ENCODE data around the gene AGMO. TPM values are rescaled to one million over a fixed set of nuclear protein-coding genes. Genes with fewer than 3 reads are reported as not detected.

AGMO gene
- total and polyA plus RNA-seq, 7 donors = 0.16 to 0.42 (median 0.36) TPM; not detected in 4

DNA sequence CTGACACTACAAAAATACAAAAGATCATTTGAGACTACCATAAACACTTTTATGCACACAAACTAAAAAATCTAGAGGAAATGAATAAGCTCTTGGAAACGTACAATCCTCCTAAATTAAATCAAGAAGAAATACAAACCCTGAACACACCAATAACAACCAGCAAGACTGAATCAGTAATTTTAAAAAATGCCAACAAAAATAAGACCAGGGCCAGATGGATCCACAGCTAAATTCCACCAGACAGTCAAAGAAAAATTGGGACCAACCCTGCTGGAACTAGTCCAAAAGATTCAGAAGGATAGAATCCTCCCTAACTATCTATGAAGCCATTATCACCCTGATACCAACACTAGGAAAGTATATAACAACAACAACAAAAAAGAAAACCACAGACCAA, 277.4 kb downstream of the AGMO start:
- Histone ChIP-seq H3K27ac (no peak overlapping the region), H3K9me3 (peaks cover 0 to 12% (median 5%) of the 10 kb centered on the region in 4 donors), H3K4me1 (peaks cover 0 to 8% (median 0%) of the 10 kb centered on the region in 4 donors), H3K4me3 (no peak overlapping the region), H3K36me3 (no peaks in the 10 kb centered on the region), H3K27me3 (no peaks in the 10 kb centered on the region)
- 59 to 76% methylated on average over 1 of the region's 1 CpG for WGBS, 2 donors
- no peak for TF ChIP-seq POLR2A (IDR thresholded peaks at IDR 0.05)
- TF ChIP-seq EP300 (IDR thresholded peaks at IDR 0.05) = no peak
- TF ChIP-seq, protein P1, sequence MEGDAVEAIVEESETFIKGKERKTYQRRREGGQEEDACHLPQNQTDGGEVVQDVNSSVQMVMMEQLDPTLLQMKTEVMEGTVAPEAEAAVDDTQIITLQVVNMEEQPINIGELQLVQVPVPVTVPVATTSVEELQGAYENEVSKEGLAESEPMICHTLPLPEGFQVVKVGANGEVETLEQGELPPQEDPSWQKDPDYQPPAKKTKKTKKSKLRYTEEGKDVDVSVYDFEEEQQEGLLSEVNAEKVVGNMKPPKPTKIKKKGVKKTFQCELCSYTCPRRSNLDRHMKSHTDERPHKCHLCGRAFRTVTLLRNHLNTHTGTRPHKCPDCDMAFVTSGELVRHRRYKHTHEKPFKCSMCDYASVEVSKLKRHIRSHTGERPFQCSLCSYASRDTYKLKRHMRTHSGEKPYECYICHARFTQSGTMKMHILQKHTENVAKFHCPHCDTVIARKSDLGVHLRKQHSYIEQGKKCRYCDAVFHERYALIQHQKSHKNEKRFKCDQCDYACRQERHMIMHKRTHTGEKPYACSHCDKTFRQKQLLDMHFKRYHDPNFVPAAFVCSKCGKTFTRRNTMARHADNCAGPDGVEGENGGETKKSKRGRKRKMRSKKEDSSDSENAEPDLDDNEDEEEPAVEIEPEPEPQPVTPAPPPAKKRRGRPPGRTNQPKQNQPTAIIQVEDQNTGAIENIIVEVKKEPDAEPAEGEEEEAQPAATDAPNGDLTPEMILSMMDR (IDR thresholded peaks at IDR 0.05) = no peak
- no peak for TF ChIP-seq POLR2AphosphoS5 (IDR thresholded peaks at IDR 0.05)
- intact Hi-C loops (cut with DNase I) = no loop called here
- DNase-seq = no peak

DNA sequence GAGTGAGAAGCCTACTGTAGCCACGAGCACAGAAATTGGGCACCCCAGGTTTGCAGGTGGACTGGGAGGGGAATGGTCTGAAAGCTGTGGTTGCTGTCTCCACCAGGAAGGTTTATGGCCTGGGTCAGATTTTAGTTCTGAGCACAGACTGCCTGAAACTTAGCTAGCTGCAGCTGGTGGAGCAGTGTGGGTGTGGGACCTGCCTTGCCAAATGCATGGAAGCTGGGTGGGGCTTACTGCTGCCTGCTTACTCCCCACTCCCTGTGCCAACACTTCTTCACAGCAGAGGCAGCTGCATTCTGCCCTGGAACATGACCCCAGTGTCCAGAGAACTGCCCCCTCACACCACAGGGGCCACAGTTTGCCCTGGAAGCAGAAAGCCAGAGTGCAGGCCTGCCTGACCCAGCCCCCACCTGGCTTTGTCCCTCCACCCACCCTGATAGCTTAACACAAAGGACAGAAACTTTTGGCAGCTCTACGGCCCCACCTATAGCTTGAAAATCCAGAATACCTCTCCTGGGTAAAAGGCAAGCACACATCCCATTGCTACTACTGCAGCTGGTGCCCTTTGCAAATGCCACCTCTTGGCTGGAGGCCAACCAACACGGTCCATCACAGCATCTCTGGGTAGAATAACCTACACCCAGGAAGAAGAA, 281.6 kb downstream of the AGMO start:
- no peak overlapping the region for H3K4me3 ChIP-seq
- intact Hi-C loops (cut with DNase I) = no loop called here
- no peaks in the 10 kb centered on the region for H3K36me3 ChIP-seq
- no peaks in the 10 kb centered on the region for H3K27me3 ChIP-seq
- 37 to 73% methylated on average over 3 of the region's 3 CpGs for WGBS, 2 donors
- H3K4me1 ChIP-seq = no peaks in the 10 kb centered on the region
- DNase-seq = no peak
- peaks cover 0 to 20% (median 5%) of the 10 kb centered on the region in 4 donors for H3K9me3 ChIP-seq
- no peak overlapping the region for H3K27ac ChIP-seq
- TF ChIP-seq EP300 (IDR thresholded peaks at IDR 0.05) = no peak
- TF ChIP-seq, protein P1 (IDR thresholded peaks at IDR 0.05) = no peak
- TF ChIP-seq POLR2A (IDR thresholded peaks at IDR 0.05) = no peak
- TF ChIP-seq POLR2AphosphoS5 (IDR thresholded peaks at IDR 0.05) = no peak

DNA sequence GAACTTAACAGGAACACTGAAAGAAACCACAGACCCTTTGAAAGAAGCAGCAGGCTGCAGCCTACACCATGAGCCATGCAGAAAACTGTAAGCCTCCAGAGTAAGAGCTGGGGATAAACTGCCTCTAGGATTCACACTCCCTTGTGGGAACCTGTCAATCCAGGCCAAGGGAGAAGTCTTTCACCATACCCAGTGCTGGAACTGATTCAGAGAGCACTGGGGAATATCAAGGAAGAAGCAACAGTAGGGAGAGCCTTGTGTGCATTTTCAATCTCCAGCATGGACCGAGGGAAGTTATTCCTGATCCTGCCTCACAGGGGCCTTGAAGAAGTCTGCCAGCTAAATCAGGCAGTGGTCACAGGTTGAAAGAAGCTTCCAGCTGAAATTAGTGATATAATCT, 282.2 kb downstream of the AGMO start:
- H3K27me3 ChIP-seq = no peaks in the 10 kb centered on the region
- H3K9me3 ChIP-seq = peaks cover 0 to 20% (median 5%) of the 10 kb centered on the region in 4 donors
- 84 to 88% methylated on average over 1 of the region's 1 CpG for WGBS, 2 donors
- DNase-seq = no peak
- no peaks in the 10 kb centered on the region for H3K4me1 ChIP-seq
- intact Hi-C loops (cut with DNase I) = no loop called here
- no peak overlapping the region for H3K4me3 ChIP-seq
- H3K36me3 ChIP-seq = no peaks in the 10 kb centered on the region
- H3K27ac ChIP-seq = no peak overlapping the region
- TF ChIP-seq POLR2AphosphoS5 (IDR thresholded peaks at IDR 0.05) (no peak), EP300 (IDR thresholded peaks at IDR 0.05) (no peak), POLR2A (IDR thresholded peaks at IDR 0.05) (no peak)
- TF ChIP-seq, protein P1 (IDR thresholded peaks at IDR 0.05) = no peak

DNA sequence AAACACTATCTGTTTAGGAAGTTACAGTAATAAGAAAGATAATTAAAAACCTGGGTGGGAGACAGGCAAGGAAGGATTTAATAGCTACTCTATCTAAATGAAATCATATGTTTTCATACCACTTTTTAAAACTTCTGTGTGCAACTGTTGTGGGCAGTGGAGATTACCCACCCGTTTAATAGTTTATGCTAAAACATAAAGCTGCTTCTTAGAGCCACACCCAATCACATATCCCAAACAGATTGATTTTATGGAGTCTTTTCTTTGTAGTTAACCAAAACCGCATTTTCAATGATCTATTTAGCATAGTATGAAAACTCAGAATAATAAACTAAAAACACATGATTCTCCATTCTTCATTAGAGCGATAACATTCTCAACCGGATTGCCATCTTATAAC, 304.1 kb downstream of the AGMO start:
- Histone ChIP-seq H3K27me3 (no peaks in the 10 kb centered on the region), H3K9me3 (peaks cover 0 to 6% (median 0%) of the 10 kb centered on the region in 4 donors), H3K4me3 (no peak overlapping the region), H3K4me1 (no peaks in the 10 kb centered on the region), H3K36me3 (no peaks in the 10 kb centered on the region), H3K27ac (no peak overlapping the region)
- intact Hi-C loops (cut with DNase I) = no loop called here
- TF ChIP-seq, protein P1 (IDR thresholded peaks at IDR 0.05) = no peak
- TF ChIP-seq POLR2AphosphoS5 (IDR thresholded peaks at IDR 0.05) = no peak
- TF ChIP-seq POLR2A (IDR thresholded peaks at IDR 0.05) = no peak
- no peak for TF ChIP-seq EP300 (IDR thresholded peaks at IDR 0.05)
- no peak for DNase-seq
- 87 to 93% methylated on average over 4 of the region's 4 CpGs for WGBS, 2 donors

DNA sequence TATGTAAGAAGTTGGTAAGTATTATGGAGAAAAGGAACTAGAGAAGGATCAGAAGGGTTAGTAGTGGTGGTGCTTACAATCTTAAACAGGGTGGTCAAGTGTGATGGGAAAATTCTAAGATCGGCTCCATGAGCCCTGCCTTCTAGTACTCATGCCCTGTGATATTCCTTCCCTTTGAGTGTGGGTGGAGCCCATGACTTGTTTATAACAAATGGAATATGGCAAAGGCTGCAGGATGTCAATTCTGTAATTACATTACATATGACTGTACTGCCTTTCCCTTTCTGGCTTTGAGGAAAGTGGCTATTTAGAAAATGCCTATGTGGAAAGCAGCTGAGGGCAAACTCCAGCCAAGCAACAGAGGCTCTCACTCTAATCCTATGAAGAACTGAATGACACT, 309.6 kb downstream of the AGMO start:
- intact Hi-C loops (cut with DNase I) = no loop called here
- Histone ChIP-seq H3K27ac (no peak overlapping the region), H3K4me3 (no peak overlapping the region), H3K9me3 (peaks cover 0 to 3% (median 0%) of the 10 kb centered on the region in 4 donors), H3K27me3 (no peaks in the 10 kb centered on the region), H3K4me1 (no peaks in the 10 kb centered on the region), H3K36me3 (no peaks in the 10 kb centered on the region)
- TF ChIP-seq, protein P1 (IDR thresholded peaks at IDR 0.05) = no peak
- TF ChIP-seq POLR2A (IDR thresholded peaks at IDR 0.05) (no peak), POLR2AphosphoS5 (IDR thresholded peaks at IDR 0.05) (no peak), EP300 (IDR thresholded peaks at IDR 0.05) (no peak)
- DNase-seq = no peak
- WGBS, 2 donors = 90 to 97% methylated on average over 1 of the region's 1 CpG
